ENCODE results near the gene LHFPL3.

Gene LHFPL3

DNA sequence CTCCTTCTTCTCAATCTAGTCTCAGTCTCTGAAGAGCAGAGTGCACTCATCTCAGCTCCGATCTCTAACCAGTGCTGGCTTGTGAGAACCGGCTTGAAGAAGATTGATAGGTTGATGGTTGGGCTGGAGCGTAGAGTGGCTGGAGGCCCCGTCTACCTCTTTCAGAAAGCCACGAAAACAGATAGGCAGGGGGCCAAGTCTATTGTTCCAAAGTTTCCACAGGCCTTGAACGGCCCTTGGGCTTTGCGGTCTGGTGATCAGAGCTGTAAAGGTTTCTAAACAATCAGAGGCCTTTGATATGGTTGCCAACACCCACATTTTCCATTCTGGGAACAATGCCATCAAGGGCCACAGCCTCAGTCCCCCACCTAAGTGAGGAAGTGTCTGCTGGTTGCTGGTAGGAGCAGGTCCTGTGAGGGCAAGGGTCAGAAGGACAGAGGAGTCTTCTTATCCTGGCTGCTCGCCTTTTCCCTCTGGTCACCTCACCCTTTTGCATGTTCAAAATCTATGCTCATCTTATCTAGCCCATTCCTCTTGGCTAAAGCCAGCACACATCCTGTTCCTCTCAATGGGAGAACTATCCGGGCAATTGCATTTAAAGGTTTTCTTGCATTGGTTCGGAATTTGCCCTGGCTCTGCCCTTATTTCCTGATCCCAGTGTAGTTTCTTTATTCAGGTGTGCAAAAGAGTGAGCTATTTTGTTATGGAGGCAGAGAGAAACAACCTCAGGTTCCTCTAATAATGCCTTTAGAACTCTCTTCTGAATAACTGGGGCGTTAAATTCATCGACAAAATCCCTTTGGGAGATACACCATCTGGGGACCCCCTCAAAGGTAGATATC lies 615.3 kb downstream of the LHFPL3 start:
- Histone ChIP-seq H3K36me3 (peaks cover 14% of the 10 kb centered on the region; the same call in 1 of the 2 replicates), H3K9ac (peak overlapping the region; percentile 83), H3K27me3 (no peaks in the 10 kb centered on the region), H3K4me3 (peak overlapping the region; percentile 70), H3K4me1 (peaks cover 83% of the 10 kb centered on the region), H4K20me1 (peaks cover 28% of the 10 kb centered on the region; the same call in 1 of the 2 replicates), H3K9me3 (peaks cover 18% of the 10 kb centered on the region), H3K4me2 (peak overlapping the region; percentile 88), H3K27ac (peak overlapping the region; percentile 81)
- no peak for TF ChIP-seq Cebpa-rat (IDR thresholded peaks at IDR 0.05)

DNA sequence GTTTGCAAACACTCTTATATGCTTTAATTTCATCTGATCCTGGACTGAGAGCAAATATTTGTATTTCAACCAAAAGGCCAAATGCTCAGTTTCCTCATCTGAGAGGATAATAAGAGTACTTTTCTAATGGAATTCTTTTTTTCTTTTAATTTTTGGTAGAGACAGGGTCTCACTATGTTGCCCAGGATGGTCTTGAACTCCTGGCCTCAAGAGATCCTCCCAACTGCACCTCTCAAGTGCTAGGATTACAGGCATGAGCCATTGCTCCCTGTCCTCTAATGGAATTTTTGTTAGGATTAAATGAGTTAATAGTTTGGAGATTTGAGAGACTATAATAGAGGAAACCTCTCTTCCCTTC lies 617.2 kb downstream of the LHFPL3 start:
- Histone ChIP-seq H3K4me1 (peaks cover 89% of the 10 kb centered on the region), H3K27me3 (no peaks in the 10 kb centered on the region), H4K20me1 (peaks cover 33% of the 10 kb centered on the region; the same call in 1 of the 2 replicates), H3K4me2 (peak overlapping the region; percentile 88), H3K9me3 (no peaks in the 10 kb centered on the region), H3K9ac (peak overlapping the region; percentile 56), H3K4me3 (peak overlapping the region; percentile 70), H3K27ac (peak overlapping the region; percentile 73), H3K36me3 (peaks cover 18% of the 10 kb centered on the region; the same call in 1 of the 2 replicates)
- TF ChIP-seq Cebpa-rat (IDR thresholded peaks at IDR 0.05), result no peak

DNA sequence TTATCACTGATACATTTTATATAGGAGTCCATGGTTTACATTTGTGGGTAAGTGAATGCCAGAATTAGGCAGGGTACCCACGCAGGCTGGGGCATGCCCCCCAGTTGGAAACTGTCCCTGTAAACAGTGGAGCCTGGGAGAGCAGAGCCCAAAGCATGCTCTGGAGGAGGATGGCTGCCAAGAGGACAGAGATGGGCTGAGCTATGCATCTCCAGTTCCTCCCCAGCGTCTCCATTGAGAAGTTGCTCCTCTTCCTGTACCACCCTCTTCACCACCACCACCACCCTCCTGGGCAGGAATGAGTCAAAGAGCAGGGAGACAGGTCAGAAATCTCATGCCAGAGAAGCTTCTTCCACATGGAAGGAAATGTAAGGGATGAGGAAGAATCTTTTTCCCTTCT lies 617.9 kb downstream of the LHFPL3 start:
- Histone ChIP-seq H3K4me3 (peak overlapping the region; percentile 70; the same call in 1 of the 2 replicates), H3K9me3 (peaks cover under 1% of the 10 kb centered on the region; the same call in 1 of the 2 replicates), H3K4me2 (peak overlapping the region; percentile 88), H3K27me3 (no peaks in the 10 kb centered on the region), H3K4me1 (peaks cover 95% of the 10 kb centered on the region), H4K20me1 (peaks cover 35% of the 10 kb centered on the region; the same call in 1 of the 2 replicates), H3K9ac (peak overlapping the region; percentile 56), H3K27ac (peak overlapping the region; percentile 73), H3K36me3 (peaks cover 20% of the 10 kb centered on the region; the same call in 1 of the 2 replicates)
- no peak for TF ChIP-seq Cebpa-rat (IDR thresholded peaks at IDR 0.05)

GRCh38 chr7:104950006-104950405 lies 621.6 kb downstream of the LHFPL3 start:
- Histone ChIP-seq H3K4me1 (peaks cover 82% of the 10 kb centered on the region), H3K9ac (no peak overlapping the region), H4K20me1 (peaks cover 37% of the 10 kb centered on the region; the same call in 1 of the 2 replicates), H3K4me3 (peak overlapping the region; percentile 22; the same call in 1 of the 2 replicates), H3K9me3 (peaks cover 10% of the 10 kb centered on the region; the same call in 1 of the 2 replicates), H3K27ac (no peak overlapping the region), H3K27me3 (no peaks in the 10 kb centered on the region), H3K36me3 (peaks cover 46% of the 10 kb centered on the region), H3K4me2 (peak overlapping the region; percentile 88)
- TF ChIP-seq Cebpa-rat (IDR thresholded peaks at IDR 0.05), result no peak

DNA sequence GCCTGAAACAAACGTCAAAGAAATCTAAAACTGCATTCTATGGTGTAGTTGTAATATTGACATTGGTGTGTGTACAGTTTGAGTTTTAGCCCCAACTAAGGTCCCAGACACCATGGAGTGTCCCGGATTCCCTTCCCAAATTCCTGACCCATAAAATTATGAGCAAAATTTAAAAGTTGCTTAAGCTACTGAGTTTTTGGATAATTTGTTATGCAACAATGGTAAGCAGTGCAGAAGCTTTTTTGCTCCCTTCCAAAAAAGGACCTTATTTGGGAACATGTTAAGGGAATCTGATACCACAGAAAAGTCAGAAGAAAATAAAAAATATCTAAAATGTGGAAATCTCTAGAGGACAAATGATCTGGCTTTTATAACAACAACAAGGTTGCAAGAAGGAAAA lies 622.4 kb downstream of the LHFPL3 start:
- no peaks in the 10 kb centered on the region for H3K27me3 ChIP-seq
- no peak overlapping the region for H3K9ac ChIP-seq
- H3K4me3 ChIP-seq, result no peak overlapping the region
- peaks cover 46% of the 10 kb centered on the region for H3K36me3 ChIP-seq
- H3K9me3 ChIP-seq, result peaks cover 10% of the 10 kb centered on the region; the same call in 1 of the 2 replicates
- H3K4me1 ChIP-seq, result peaks cover 85% of the 10 kb centered on the region
- 0 out of 2 replicates have a peak overlapping the region, but pooled peaks have one; percentile 9 for H3K27ac ChIP-seq
- peak overlapping the region; percentile 88 for H3K4me2 ChIP-seq
- H4K20me1 ChIP-seq, result peaks cover 44% of the 10 kb centered on the region; the same call in 1 of the 2 replicates
- TF ChIP-seq Cebpa-rat (IDR thresholded peaks at IDR 0.05), result no peak

DNA sequence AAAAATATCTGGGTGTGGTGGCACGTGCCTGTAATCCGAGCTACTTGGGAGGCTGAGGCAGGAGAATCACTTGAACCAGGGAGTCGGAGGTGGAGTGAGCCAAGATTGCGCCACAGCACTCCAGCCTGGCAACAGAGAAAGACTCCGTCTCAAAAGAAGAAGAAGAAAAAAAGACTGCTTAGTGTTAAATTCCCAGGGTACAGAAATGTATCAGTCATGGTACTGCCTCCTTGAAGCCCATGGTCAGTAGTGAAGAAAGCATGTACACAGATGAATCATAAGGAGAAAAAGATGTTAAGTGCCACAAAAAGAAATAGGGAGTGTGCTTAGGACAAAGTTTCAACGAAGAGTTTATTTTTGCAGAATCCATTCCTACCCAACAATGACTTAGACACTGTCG lies 623.1 kb downstream of the LHFPL3 start:
- no peak for TF ChIP-seq Cebpa-rat (IDR thresholded peaks at IDR 0.05)
- no peak overlapping the region for H3K4me3 ChIP-seq
- H3K9ac ChIP-seq, result no peak overlapping the region
- peak overlapping the region; percentile 88; the same call in 1 of the 2 replicates for H3K4me2 ChIP-seq
- H3K27ac ChIP-seq, result no peak overlapping the region
- H3K9me3 ChIP-seq, result peaks cover 10% of the 10 kb centered on the region; the same call in 1 of the 2 replicates
- H4K20me1 ChIP-seq, result peaks cover 49% of the 10 kb centered on the region; the same call in 1 of the 2 replicates
- peaks cover 46% of the 10 kb centered on the region for H3K36me3 ChIP-seq
- H3K27me3 ChIP-seq, result no peaks in the 10 kb centered on the region
- H3K4me1 ChIP-seq, result peaks cover 85% of the 10 kb centered on the region

DNA sequence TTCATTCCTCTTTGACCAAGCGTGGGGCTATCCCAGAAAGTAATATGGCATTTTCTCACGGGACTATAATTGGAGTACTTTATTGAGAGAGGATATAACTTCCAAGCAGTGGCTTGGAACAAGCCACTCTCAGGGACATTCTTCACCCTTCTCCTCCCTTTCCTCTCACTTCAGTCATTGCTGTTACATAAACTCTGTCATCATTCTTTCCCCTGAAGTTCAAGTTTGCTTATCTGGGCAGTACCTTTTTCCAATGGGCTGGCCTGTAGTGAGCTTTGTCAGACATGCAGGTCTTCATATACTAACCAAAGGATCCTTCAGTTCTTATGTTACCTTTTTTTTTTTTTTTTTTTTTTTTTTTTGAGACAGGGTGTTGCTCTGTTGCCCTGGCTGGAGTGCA lies 626.9 kb downstream of the LHFPL3 start:
- Histone ChIP-seq H3K27ac (no peak overlapping the region), H3K4me2 (peak overlapping the region; percentile 77; the same call in 1 of the 2 replicates), H3K9ac (no peak overlapping the region), H3K9me3 (peaks cover 15% of the 10 kb centered on the region), H3K4me3 (no peak overlapping the region), H3K27me3 (no peaks in the 10 kb centered on the region), H3K4me1 (peaks cover 70% of the 10 kb centered on the region), H4K20me1 (peaks cover 47% of the 10 kb centered on the region; the same call in 1 of the 2 replicates), H3K36me3 (peaks cover 35% of the 10 kb centered on the region)
- no peak for TF ChIP-seq Cebpa-rat (IDR thresholded peaks at IDR 0.05)

Measured in BLaER1 (cell line).